ENCODE measurements around the gene UBE2R2.
"Not testable (repeated sequence)": the region's sequence is repeated elsewhere in the genome, so short reads cannot be mapped to it uniquely, and the experiment has no call there.

Gene UBE2R2

GRCh38 chr9:33927694-33928093, 110.7 kb downstream of the UBE2R2 start:
- no peak for DNase-seq (ENCODE audit: low spot score)

GRCh38 chr9:33931326-33931725, 114.4 kb downstream of the UBE2R2 start:
- DNase-seq (ENCODE audit: low spot score) = no peak

- no peak for DNase-seq (ENCODE audit: low spot score)
Observed at GRCh38 chr9:33932078-33932807, 115.3 kb downstream of the UBE2R2 start.

- DNase-seq (ENCODE audit: low spot score) = no peak
Observed at GRCh38 chr9:33934188-33934878, 117.4 kb downstream of the UBE2R2 start.

GRCh38 chr9:33939924-33940874, 123.2 kb downstream of the UBE2R2 start:
- DNase-seq (ENCODE audit: low spot score) = no peak

GRCh38 chr9:33942471-33943083, 125.6 kb downstream of the UBE2R2 start:
- DNase-seq (ENCODE audit: low spot score) = peak; percentile 75

- no peak for DNase-seq (ENCODE audit: low spot score)
Observed at GRCh38 chr9:33943389-33943788, 126.4 kb downstream of the UBE2R2 start.

- DNase-seq (ENCODE audit: low spot score) = peak; percentile 91
Observed at GRCh38 chr9:33946779-33947535, 130.0 kb downstream of the UBE2R2 start.

GRCh38 chr9:33950371-33950770, 133.4 kb downstream of the UBE2R2 start:
- DNase-seq (ENCODE audit: low spot score) = no peak

GRCh38 chr9:33952066-33952465, 135.1 kb downstream of the UBE2R2 start:
- DNase-seq (ENCODE audit: low spot score) = no peak

GRCh38 chr9:33956544-33956943, 139.6 kb downstream of the UBE2R2 start:
- no peak for DNase-seq (ENCODE audit: low spot score)

GRCh38 chr9:33959725-33960124, 142.8 kb downstream of the UBE2R2 start:
- no peak for DNase-seq (ENCODE audit: low spot score)

- not testable (repeated sequence) for DNase-seq (ENCODE audit: low spot score)
Observed at GRCh38 chr9:33962468-33962867, 145.5 kb downstream of the UBE2R2 start.

GRCh38 chr9:33964086-33964768, 147.3 kb downstream of the UBE2R2 start:
- no peak for DNase-seq (ENCODE audit: low spot score)
